Caco-2 (cell line): ENCODE results near the gene PRPH. TPM values are rescaled to one million over a fixed set of nuclear protein-coding genes. Genes with fewer than 3 reads are reported as not detected.

Source experiments
- BruUV-seq: library from RNA; stranded (reverse); fragments of 400-500 nt; replicated peaks from 2 replicates; lab custom pipeline; 2021; lab: Mats Ljungman, UMichigan
- CTCF ChIA-PET: fragments of 300-600 bp; sonication (Branson Sonifier 250); formaldehyde crosslinking; loops from one replicate; lab custom pipeline; 2022; ENCODE audit warnings: antibody characterized with exemption; lab: Charles Lee
- POLR2A ChIA-PET: fragments of 300-600 bp; sonication (Branson Sonifier 250); formaldehyde crosslinking; loops from one replicate; lab custom pipeline; 2022; ENCODE audit warnings: antibody characterized with exemption; lab: Charles Lee
- DNase-seq, 2 experiments: peaks; one replicate each; pipeline versions ENCODE4 v3.0.0 to v3.0.0-alpha.2; 2020 to 2022
- H3K27me3 ChIP-seq: replicated peaks from 2 replicates; pipeline ENCODE4 v1.6.0; 2011; ENCODE audit warnings: low read length; ENCODE audit not compliant: control insufficient read depth, insufficient read depth
- H3K36me3 ChIP-seq: 2 replicates; pipeline ENCODE4 v1.5.1; 2011; ENCODE audit warnings: low read length; ENCODE audit not compliant: control insufficient read depth, insufficient read depth
- H3K4me1 ChIP-seq: fragments of 250-450 bp; sonication (Bioruptor Pico); 2 replicates; pipeline ENCODE4 v1.5.1; 2020; ENCODE audit warnings: mild to moderate bottlenecking
- H3K4me3 ChIP-seq: 2 replicates; pipeline ENCODE4 v1.5.1; 2011; ENCODE audit warnings: low read depth, mild to moderate bottlenecking, control low read depth, low read length
- H3K9me3 ChIP-seq: fragments of 250-450 bp; sonication (Bioruptor Pico); 2 replicates; pipeline ENCODE4 v1.5.1; 2020; ENCODE audit warnings: mild to moderate bottlenecking, moderate library complexity
- H3K27ac Mint-ChIP-seq: one replicate; pipeline ENCODE4 v1.8.0; 2022; ENCODE audit warnings: mixed read lengths; ENCODE audit not compliant: unreplicated experiment
- H3K27me3 Mint-ChIP-seq: one replicate; pipeline ENCODE4 v1.8.0; 2022; ENCODE audit warnings: mixed read lengths; ENCODE audit not compliant: insufficient read depth, unreplicated experiment
- H3K36me3 Mint-ChIP-seq: one replicate; pipeline ENCODE4 v1.8.0; 2022; ENCODE audit warnings: mild to moderate bottlenecking, mixed read lengths; ENCODE audit not compliant: insufficient read depth, unreplicated experiment
- H3K4me1 Mint-ChIP-seq: one replicate; pipeline ENCODE4 v1.8.0; 2022; ENCODE audit warnings: low read depth, mixed read lengths; ENCODE audit not compliant: unreplicated experiment
- H3K4me3 Mint-ChIP-seq: one replicate; pipeline ENCODE4 v1.8.0; 2022; ENCODE audit warnings: mild to moderate bottlenecking, moderate library complexity, mixed read lengths; ENCODE audit not compliant: unreplicated experiment
- H3K9me3 Mint-ChIP-seq: one replicate; pipeline ENCODE4 v1.8.0; 2022; ENCODE audit warnings: mixed read lengths; ENCODE audit not compliant: unreplicated experiment
- intact Hi-C: fragments of 100-400 bp; cut with micrococcal nuclease; formaldehyde crosslinking; loops from one replicate; pipeline ENCODE4 v1.10.0; 2022; ENCODE audit not compliant: unreplicated experiment
- total RNA-seq: library from RNA; stranded (reverse); gene quantifications from 2 replicates; pipeline ENCODE4 v1.2.3, GENCODE V29; 2022
- TF ChIP-seq, protein P1 (sequence below), 2 experiments: fragments of 200-600 bp in 1 of 2; IDR thresholded peaks; 1 replicate in 1 of 2; 2 replicates in 1 of 2; pipeline versions ENCODE4 v1.5.1 to v1.8.0; 2011 to 2022; ENCODE audit warnings: antibody characterized with exemption in 1 of 2, control low read depth in 1 of 2, inconsistent platforms in 1 of 2, low read depth in 1 of 2, low read length in 1 of 2, mild to moderate bottlenecking in 1 of 2, moderate library complexity in 1 of 2; ENCODE audit not compliant: insufficient read depth in 1 of 2, severe bottlenecking in 1 of 2, unreplicated experiment in 1 of 2

Gene PRPH
- total RNA-seq, 1 experiment from 2014 or later: 4.9 TPM

DNA sequence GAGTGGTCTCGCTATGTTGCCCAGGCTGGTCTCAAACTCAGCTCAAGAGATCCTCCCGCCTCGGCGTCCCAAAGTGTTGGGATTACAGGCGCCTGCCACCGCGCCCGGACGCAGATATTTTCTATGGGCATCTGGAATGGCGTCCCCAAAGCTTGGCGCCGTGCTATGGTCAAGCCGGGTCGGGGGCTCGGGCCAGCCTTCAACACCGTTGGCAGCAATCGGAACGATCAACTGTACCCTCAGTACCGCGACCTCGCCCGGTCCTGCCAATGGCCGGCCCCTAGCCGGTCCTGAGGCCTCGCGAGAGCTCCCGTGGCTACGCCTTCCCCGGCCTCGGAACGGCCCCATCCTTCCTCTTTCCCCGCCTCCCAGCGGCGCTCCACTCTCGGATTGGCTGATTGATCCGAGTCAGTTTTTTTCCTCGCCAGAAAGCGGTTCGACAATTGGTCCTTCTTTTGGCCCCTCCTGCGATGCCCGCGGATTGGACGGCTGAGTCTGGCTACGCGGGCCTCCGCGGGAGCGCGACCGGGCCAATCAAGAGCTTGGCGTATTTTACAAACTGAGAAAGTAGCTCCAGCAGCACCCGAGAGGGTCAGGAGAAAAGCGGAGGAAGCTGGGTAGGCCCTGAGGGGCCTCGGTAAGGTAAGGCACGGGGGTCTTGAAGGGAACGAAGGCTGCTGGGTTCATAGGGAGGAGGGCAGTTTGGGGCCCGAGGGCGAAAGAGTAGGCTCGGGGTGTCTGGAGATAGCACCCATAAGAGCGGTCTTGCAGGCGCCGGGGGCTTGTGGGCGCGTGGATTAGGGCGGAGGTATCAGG lies 28.0 kb downstream of the PRPH start, which contains the start of gene TROAP:
Gene TROAP, plus strand, starts transcription at position 548 of the 816 bp plus-strand sequence. CDS start 354 bp downstream, outside the sequence.
- ChIA-PET POLR2A (interaction anchor here (0.5 to 2.1 kb wide), 27 partner anchors 9 to 1309 kb away, joined by 3 to 31 read pairs (median 4); partner anchors contain the start of genes DNAJC22, PRPF40B, SPATS2 and TMBIM6), CTCF (interaction anchor here (0.6 to 4.2 kb wide), 19 partner anchors 9 to 418 kb away, joined by 3 to 72 read pairs (median 6); partner anchors contain the start of genes C1QL4, DNAJC22, SPATS2 and TMBIM6)
- H3K4me3 ChIP-seq: peak within 1 kb of the TSS; percentile 89
- Mint-ChIP-seq H3K4me3 (peak within 1 kb of the TSS; percentile 99), H3K4me1 (peaks cover 6% of the 10 kb centered on the region), H3K27ac (peak within 1 kb of the TSS; percentile 98), H3K27me3 (no peaks in the 10 kb centered on the region), H3K36me3 (peaks cover 36% of the 10 kb centered on the region), H3K9me3 (no peaks in the 10 kb centered on the region)
- H3K9me3 ChIP-seq: no peaks in the 10 kb centered on the region
- intact Hi-C loops: loop anchor here (2.0 kb wide), 2 partner anchors 26 to 34 kb away; no protein-coding TSS in a partner anchor
- peaks cover 2% of the 10 kb centered on the region; the same call in 1 of the 2 replicates for H3K36me3 ChIP-seq
- DNase-seq: peak; percentile 99 to 100
- TF ChIP-seq, protein P1, sequence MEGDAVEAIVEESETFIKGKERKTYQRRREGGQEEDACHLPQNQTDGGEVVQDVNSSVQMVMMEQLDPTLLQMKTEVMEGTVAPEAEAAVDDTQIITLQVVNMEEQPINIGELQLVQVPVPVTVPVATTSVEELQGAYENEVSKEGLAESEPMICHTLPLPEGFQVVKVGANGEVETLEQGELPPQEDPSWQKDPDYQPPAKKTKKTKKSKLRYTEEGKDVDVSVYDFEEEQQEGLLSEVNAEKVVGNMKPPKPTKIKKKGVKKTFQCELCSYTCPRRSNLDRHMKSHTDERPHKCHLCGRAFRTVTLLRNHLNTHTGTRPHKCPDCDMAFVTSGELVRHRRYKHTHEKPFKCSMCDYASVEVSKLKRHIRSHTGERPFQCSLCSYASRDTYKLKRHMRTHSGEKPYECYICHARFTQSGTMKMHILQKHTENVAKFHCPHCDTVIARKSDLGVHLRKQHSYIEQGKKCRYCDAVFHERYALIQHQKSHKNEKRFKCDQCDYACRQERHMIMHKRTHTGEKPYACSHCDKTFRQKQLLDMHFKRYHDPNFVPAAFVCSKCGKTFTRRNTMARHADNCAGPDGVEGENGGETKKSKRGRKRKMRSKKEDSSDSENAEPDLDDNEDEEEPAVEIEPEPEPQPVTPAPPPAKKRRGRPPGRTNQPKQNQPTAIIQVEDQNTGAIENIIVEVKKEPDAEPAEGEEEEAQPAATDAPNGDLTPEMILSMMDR (IDR thresholded peaks at IDR 0.05; ENCODE audit: insufficient read depth in 1 of 2, low read depth in 1 of 2, low read length in 1 of 2, severe bottlenecking in 1 of 2, unreplicated experiment in 1 of 2): no peak
- BruUV-seq: no TSS peak
- peaks cover 10% of the 10 kb centered on the region; the same call in 1 of the 2 replicates for H3K4me1 ChIP-seq
- H3K27me3 ChIP-seq: no peaks in the 10 kb centered on the region

DNA sequence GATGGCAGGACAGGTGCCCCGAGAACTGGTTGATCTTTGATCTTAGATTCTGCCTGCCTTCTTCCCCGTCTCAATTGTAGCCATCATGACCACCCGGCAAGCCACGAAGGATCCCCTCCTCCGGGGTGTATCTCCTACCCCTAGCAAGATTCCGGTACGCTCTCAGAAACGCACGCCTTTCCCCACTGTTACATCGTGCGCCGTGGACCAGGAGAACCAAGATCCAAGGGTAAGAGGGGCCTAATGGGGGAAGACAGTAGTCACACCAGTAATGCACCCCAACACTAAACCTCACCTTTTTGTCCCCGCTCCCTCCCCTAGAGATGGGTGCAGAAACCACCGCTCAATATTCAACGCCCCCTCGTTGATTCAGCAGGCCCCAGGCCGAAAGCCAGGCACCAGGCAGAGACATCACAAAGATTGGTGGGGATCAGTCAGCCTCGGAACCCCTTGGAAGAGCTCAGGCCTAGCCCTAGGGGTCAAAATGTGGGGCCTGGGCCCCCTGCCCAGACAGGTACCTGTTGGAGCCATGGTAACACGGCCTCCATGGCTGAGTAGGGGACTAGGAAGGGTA lies 28.7 kb downstream of the PRPH start:
- peaks cover 10% of the 10 kb centered on the region; the same call in 1 of the 2 replicates for H3K4me1 ChIP-seq
- TF ChIP-seq, protein P1 (IDR thresholded peaks at IDR 0.05; ENCODE audit: insufficient read depth in 1 of 2, low read depth in 1 of 2, low read length in 1 of 2, severe bottlenecking in 1 of 2, unreplicated experiment in 1 of 2): no peak
- H3K4me3 ChIP-seq: peak overlapping the region; percentile 89
- Mint-ChIP-seq H3K4me3 (peak overlapping the region; percentile 99), H3K4me1 (peaks cover 6% of the 10 kb centered on the region), H3K27ac (peak overlapping the region; percentile 98), H3K36me3 (peaks cover 43% of the 10 kb centered on the region), H3K27me3 (no peaks in the 10 kb centered on the region), H3K9me3 (no peaks in the 10 kb centered on the region)
- peaks cover 2% of the 10 kb centered on the region; the same call in 1 of the 2 replicates for H3K36me3 ChIP-seq
- POLR2A ChIA-PET: interaction anchor here (0.5 to 2.1 kb wide), 21 partner anchors 8 to 418 kb away, joined by 3 to 31 read pairs (median 5); partner anchors contain the start of genes DNAJC22, SPATS2, TMBIM6 and TUBA1B
- CTCF ChIA-PET: interaction anchor here (0.6 to 4.2 kb wide), 18 partner anchors 8 to 417 kb away, joined by 3 to 72 read pairs (median 6); partner anchors contain the start of genes C1QL4, DNAJC22, SPATS2 and TMBIM6
- DNase-seq: no peak
- no peaks in the 10 kb centered on the region for H3K27me3 ChIP-seq
- BruUV-seq: TSS peak; percentile 81
- intact Hi-C loops: loop anchor here (2.0 kb wide), 2 partner anchors 27 to 35 kb away; no protein-coding TSS in a partner anchor
- H3K9me3 ChIP-seq: no peaks in the 10 kb centered on the region

DNA sequence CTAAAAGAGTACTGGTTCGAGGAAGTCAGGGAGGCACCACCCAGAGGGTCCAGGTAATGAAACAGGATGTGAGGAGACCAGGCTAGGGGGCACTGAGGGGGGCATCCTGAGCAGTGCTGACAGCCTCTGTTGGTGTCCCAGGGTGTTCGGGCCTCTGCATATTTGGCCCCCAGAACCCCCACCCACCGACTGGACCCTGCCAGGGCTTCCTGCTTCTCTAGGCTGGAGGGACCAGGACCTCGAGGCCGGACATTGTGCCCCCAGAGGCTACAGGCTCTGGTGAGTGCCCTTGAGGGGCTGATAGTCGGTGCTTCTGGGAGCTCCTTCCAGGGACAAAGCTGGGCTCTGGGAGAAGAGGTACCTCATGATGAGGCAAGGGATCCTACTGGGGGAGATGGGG lies 30.7 kb downstream of the PRPH start:
- POLR2A ChIA-PET: no interaction called here
- Histone ChIP-seq H3K4me1 (peaks cover 10% of the 10 kb centered on the region), H3K9me3 (no peaks in the 10 kb centered on the region), H3K36me3 (peaks cover 4% of the 10 kb centered on the region; the same call in 1 of the 2 replicates), H3K27me3 (no peaks in the 10 kb centered on the region), H3K4me3 (no peak overlapping the region)
- CTCF ChIA-PET: no interaction called here
- DNase-seq: no peak
- intact Hi-C loops: no loop called here
- Mint-ChIP-seq H3K27ac (no peak overlapping the region), H3K27me3 (no peaks in the 10 kb centered on the region), H3K4me1 (peaks cover 6% of the 10 kb centered on the region), H3K4me3 (peak overlapping the region; percentile 29), H3K9me3 (no peaks in the 10 kb centered on the region), H3K36me3 (peaks cover 50% of the 10 kb centered on the region)
- BruUV-seq: no TSS peak
- TF ChIP-seq, protein P1 (IDR thresholded peaks at IDR 0.05; ENCODE audit: insufficient read depth in 1 of 2, low read depth in 1 of 2, low read length in 1 of 2, severe bottlenecking in 1 of 2, unreplicated experiment in 1 of 2): no peak
